ENCODE measurements around the gene SBK1.

The SBK1 gene

DNA sequence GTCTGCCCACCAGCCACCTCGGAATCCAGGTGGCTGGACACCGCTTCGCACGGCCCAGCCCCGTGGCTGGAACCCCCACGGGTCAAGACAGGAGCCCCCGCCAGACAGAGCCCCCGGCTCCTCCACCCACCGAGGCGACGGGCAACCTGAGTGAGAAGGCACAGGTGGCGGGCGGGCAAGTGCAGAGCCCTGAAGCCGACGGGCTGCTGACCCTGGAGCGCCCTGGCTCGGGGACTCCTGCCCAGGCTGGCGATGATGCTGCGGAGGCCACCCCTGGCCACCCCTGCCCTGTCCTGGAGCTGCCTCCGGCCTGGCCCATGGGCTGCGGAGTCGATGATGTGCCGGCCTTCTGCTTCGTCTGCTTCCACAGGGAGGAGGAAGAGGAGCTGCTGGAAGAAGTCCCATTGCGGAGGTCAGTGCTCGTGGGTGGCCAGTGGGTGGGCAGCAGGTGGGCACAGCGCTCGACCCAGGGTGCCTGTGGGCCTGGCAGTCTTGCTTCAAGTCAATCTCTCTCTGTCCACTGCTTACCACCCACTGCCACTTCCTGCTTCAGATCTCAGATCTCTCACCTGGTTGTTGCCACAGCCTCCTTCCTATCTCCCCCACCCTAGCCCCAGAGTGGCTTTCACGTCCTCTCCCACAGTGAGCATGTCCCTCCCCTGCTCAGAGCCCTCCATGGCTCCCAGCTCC lies 33.1 kb upstream of the SBK1 start:
- ChIA-PET CTCF (no interaction called here), POLR2A (no interaction called here)
- TF ChIP-seq, protein P1, sequence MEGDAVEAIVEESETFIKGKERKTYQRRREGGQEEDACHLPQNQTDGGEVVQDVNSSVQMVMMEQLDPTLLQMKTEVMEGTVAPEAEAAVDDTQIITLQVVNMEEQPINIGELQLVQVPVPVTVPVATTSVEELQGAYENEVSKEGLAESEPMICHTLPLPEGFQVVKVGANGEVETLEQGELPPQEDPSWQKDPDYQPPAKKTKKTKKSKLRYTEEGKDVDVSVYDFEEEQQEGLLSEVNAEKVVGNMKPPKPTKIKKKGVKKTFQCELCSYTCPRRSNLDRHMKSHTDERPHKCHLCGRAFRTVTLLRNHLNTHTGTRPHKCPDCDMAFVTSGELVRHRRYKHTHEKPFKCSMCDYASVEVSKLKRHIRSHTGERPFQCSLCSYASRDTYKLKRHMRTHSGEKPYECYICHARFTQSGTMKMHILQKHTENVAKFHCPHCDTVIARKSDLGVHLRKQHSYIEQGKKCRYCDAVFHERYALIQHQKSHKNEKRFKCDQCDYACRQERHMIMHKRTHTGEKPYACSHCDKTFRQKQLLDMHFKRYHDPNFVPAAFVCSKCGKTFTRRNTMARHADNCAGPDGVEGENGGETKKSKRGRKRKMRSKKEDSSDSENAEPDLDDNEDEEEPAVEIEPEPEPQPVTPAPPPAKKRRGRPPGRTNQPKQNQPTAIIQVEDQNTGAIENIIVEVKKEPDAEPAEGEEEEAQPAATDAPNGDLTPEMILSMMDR (IDR thresholded peaks at IDR 0.05; ENCODE audit: control extremely low read depth, extremely low read depth, low read depth, missing control alignments): no peak
- no peak for DNase-seq (ENCODE audit: extremely low spot score)

DNA sequence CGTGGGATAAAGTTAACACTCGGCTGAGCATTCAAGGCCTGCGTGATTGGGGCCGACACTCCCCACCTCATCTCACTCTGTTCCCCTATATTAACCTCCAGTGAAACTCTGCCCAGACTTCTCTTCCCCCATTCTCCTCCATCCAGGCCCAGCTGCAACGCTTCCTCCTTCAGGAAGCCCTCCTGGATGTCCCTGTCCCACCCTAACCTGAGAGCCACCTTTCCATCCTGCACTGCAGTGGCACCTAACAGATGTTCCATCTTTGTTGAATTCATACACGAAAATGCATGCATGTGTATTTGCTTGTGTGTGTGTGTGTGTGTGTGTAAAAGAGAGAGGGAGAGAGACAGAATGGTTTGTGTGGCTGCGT lies 32.6 kb upstream of the SBK1 start:
- CTCF ChIA-PET: no interaction called here
- no peak for DNase-seq (ENCODE audit: extremely low spot score)
- POLR2A ChIA-PET: no interaction called here
- TF ChIP-seq, protein P1 (IDR thresholded peaks at IDR 0.05; ENCODE audit: control extremely low read depth, extremely low read depth, low read depth, missing control alignments): no peak

DNA sequence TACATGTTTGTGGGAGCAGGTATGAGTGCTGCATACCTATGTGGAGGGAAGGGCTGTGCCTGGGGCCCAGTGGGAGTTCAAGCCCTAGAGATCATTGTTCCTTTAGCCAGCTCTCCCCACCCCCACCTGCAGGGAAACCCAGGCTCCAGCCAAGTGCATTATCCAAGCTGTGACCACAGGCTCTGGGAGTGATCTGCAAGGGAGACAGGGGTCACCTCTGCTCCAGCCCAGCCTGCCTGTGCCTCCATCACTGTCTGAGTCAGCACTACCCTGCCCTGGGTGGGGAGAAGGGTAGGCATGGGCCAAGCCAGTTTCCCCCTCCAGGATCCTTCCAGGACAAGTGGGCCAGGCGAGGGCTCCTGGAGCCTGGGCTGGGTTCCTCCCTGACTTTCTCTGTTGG lies 32.1 kb upstream of the SBK1 start:
- no peak for DNase-seq (ENCODE audit: extremely low spot score)
- TF ChIP-seq, protein P1 (IDR thresholded peaks at IDR 0.05; ENCODE audit: control extremely low read depth, extremely low read depth, low read depth, missing control alignments): no peak
- CTCF ChIA-PET: no interaction called here
- POLR2A ChIA-PET: no interaction called here

DNA sequence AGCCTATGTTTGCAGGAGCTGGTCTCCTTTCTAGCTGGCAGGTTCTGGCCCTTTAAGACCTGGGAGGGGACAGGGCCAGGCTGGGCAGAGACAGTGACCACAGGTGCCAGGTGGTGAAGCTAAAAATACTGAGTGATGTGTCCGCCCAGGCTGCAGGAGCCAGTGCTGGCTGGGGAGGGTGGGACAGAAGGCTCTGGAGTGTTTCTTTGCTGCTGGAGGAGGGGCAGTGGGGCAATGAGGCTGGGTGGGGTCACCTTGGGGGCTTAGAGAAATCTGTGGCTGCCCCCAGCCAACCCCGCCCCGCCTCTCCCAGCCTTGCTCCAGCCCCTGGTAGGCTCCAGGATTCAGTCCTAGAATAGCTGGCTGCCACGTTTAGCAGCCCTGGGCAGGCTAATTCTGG lies 30.4 kb upstream of the SBK1 start:
- POLR2A ChIA-PET: no interaction called here
- TF ChIP-seq, protein P1 (IDR thresholded peaks at IDR 0.05; ENCODE audit: control extremely low read depth, extremely low read depth, low read depth, missing control alignments): no peak
- CTCF ChIA-PET: no interaction called here
- DNase-seq (ENCODE audit: extremely low spot score): no peak

DNA sequence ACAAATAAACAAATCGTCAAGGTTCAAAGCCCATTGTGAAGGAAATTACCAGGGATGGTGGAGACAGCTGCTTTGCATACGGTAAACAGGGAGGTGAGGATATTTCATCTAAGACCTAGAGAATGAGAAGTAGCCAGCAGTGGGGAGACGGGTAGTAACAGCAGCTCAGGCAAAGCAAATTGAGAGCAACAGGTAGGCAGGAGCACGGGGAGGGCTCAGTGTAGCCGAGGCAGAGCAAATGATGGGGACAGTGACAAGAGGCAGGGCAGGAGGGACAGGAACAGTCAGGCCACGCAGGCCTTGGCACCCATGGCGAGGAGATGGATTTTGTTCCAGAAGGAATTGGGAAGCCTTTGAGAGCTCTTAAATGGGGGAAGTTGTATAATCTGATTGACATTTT lies 29.0 kb upstream of the SBK1 start:
- DNase-seq (ENCODE audit: extremely low spot score): no peak
- POLR2A ChIA-PET: no interaction called here
- TF ChIP-seq, protein P1 (IDR thresholded peaks at IDR 0.05; ENCODE audit: control extremely low read depth, extremely low read depth, low read depth, missing control alignments): no peak
- CTCF ChIA-PET: interaction anchor here (0.8 to 1.8 kb wide), 3 partner anchors 11 to 58 kb away, joined by 3 to 4 read pairs (median 3); no protein-coding TSS in a partner anchor

DNA sequence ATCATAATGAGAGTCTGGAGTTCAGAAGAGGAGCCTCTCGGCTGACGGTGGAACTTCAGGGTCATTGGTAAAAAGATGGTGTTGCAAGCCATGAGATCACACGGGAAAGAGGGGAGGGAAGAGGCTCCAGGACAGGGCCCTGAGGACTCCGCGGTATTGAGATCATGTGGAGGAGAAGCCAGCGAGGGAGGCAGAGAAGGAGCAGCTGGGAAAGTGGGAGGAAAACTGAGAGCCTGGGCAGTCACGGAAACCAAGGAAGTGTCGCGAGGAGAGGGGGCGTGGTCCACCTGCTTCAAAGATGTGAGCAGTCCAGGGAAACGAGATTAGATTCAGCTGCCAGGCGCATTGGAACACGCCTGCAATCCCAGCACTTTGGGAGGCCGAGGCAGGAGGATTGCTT lies 27.7 kb upstream of the SBK1 start:
- DNase-seq (ENCODE audit: extremely low spot score): no peak
- POLR2A ChIA-PET: no interaction called here
- CTCF ChIA-PET: interaction anchor here (2.8 kb wide), 1 partner anchor 13 kb away, joined by 12 read pairs; no protein-coding TSS in a partner anchor
- TF ChIP-seq, protein P1 (IDR thresholded peaks at IDR 0.05; ENCODE audit: control extremely low read depth, extremely low read depth, low read depth, missing control alignments): no peak
